Suprapubic skin (tissue), 4 donors: ENCODE measurements around the gene HORMAD2.

ENCODE experiments used
- CTCF ChIP-seq, 2 donors: fragments of 200-600 bp in 1 of 2; fragments of 450-650 bp in 1 of 2; sonication (generic) in 1 of 2; IDR thresholded peaks; one replicate each; pipeline ENCODE4 v1.5.1; 2016 to 2019; ENCODE audit warnings: antibody characterized with exemption in 2 of 2, mild to moderate bottlenecking in 1 of 2, moderate library complexity in 1 of 2
- POLR2A ChIP-seq, 2 donors: fragments of 450-650 bp; IDR thresholded peaks; one replicate each; pipeline ENCODE4 v1.6.1; 2017; ENCODE audit warnings: antibody characterized with exemption in 2 of 2, mild to moderate bottlenecking in 2 of 2, moderate library complexity in 2 of 2
- POLR2AphosphoS5 ChIP-seq, 3 donors: sonication (generic); formaldehyde crosslinking; IDR thresholded peaks; one replicate each; pipeline ENCODE4 v1.6.1; 2017; ENCODE audit warnings: antibody characterized with exemption in 3 of 3

DNA sequence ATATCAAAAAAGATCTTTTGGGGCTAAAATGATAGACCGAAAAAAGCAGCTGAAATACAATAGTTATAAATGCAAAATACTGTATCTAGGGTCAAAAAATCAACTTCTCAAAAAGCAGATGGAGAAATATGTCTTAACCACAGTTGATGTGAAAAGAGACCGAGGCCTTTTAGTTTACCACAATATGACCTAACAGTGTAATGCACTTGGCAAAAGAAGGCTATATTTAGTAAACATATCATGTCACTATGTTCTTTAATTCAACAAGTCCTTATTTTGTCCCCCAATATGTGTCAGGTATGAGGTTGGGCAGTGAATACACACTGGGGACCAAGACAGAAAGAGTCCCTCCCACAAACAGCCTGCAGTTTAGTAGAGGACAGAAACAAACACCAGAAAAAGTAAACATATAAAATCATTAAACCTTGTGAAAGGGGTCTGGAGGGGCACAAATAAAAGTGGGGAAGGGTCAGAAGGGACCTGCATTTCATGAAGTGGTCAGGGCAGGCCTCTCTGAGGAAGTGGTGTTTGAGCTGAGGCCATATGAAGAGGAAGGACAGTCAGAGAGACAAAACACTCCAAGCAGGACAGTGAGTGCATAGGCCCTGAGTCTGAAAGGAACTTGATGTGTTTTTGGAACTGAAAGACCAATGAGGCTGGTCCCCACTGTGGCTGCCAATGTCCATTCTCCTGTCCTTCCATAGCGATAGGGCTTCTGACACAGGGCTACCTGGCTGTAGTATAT lies 112.9 kb downstream of the HORMAD2 start:
- TF ChIP-seq POLR2A (IDR thresholded peaks at IDR 0.05) (no peak), POLR2AphosphoS5 (IDR thresholded peaks at IDR 0.05) (no peak), CTCF (IDR thresholded peaks at IDR 0.05) (no peak)
